IMR-90 (cell line): Measurements from ENCODE around the gene ZNF580.

ENCODE experiments used
- RAD21 ChIP-seq: IDR thresholded peaks from 2 replicates; pipeline ENCODE4 v1.6.1; 2012; ENCODE audit warnings: low read length, improper control_type of control experiment
- TF ChIP-seq, protein P1 (sequence below): fragments of 150-350 bp; IDR thresholded peaks from 2 replicates; pipeline ENCODE4 v1.6.1; 2017; ENCODE audit warnings: mild to moderate bottlenecking, antibody characterized with exemption, low read length, low read depth
- TF ChIP-seq, protein P2 (sequence below): conservative IDR thresholded peaks from 2 replicates; pipeline ENCODE4 v1.5.1; 2012; ENCODE audit warnings: mild to moderate bottlenecking, low read depth, low read length, improper control_type of control experiment

DNA sequence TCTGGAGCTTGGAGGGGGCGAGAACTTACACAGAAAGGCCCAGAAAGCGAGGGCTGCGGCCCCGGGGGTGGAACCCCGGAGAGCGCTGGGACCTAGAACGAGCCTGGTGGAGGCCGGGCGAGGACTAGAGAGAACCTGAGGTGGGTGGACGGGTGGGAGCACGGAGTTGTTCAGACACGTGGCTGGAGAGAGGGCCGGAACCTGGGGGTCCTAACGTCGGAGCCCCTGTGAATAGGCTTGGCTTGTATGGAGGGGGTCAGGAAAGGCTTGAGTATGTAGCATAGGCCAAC, 3.0 kb downstream of the ZNF580 start:
- TF ChIP-seq, protein P1, sequence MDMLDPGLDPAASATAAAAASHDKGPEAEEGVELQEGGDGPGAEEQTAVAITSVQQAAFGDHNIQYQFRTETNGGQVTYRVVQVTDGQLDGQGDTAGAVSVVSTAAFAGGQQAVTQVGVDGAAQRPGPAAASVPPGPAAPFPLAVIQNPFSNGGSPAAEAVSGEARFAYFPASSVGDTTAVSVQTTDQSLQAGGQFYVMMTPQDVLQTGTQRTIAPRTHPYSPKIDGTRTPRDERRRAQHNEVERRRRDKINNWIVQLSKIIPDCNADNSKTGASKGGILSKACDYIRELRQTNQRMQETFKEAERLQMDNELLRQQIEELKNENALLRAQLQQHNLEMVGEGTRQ, result no peak
- TF ChIP-seq, protein P2, sequence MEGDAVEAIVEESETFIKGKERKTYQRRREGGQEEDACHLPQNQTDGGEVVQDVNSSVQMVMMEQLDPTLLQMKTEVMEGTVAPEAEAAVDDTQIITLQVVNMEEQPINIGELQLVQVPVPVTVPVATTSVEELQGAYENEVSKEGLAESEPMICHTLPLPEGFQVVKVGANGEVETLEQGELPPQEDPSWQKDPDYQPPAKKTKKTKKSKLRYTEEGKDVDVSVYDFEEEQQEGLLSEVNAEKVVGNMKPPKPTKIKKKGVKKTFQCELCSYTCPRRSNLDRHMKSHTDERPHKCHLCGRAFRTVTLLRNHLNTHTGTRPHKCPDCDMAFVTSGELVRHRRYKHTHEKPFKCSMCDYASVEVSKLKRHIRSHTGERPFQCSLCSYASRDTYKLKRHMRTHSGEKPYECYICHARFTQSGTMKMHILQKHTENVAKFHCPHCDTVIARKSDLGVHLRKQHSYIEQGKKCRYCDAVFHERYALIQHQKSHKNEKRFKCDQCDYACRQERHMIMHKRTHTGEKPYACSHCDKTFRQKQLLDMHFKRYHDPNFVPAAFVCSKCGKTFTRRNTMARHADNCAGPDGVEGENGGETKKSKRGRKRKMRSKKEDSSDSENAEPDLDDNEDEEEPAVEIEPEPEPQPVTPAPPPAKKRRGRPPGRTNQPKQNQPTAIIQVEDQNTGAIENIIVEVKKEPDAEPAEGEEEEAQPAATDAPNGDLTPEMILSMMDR, result no peak
- TF ChIP-seq RAD21, result no peak
